Mesodermal cell (in vitro differentiated cells): Measurements from ENCODE around the gene SLC25A10. TPM values are rescaled to one million over a fixed set of nuclear protein-coding genes. Genes with fewer than 3 reads are reported as not detected.

Experiments
- H3K27ac ChIP-seq: 2 replicates; pipeline ENCODE4 v1.7.0; 2013; ENCODE audit warnings: mild to moderate bottlenecking, low read depth, low read length, moderate library complexity; ENCODE audit not compliant: severe bottlenecking
- H3K36me3 ChIP-seq: 2 replicates; pipeline ENCODE4 v1.7.1; 2013; ENCODE audit warnings: mild to moderate bottlenecking, low read length, moderate library complexity; ENCODE audit not compliant: control insufficient read depth, insufficient read depth
- H3K4me1 ChIP-seq: one replicate; pipeline ENCODE4 v1.7.1; 2013; ENCODE audit warnings: mild to moderate bottlenecking, low read length; ENCODE audit not compliant: insufficient read depth, control insufficient read depth, poor library complexity, severe bottlenecking
- H3K4me3 ChIP-seq: 2 replicates; pipeline ENCODE4 v1.7.0; 2013; ENCODE audit warnings: low read length, control low read depth, mild to moderate bottlenecking; ENCODE audit not compliant: insufficient read depth, poor library complexity, severe bottlenecking; ENCODE audit errors: extremely low read depth
- H3K9me3 ChIP-seq: 2 replicates; pipeline ENCODE4 v1.7.1; 2013; ENCODE audit warnings: mild to moderate bottlenecking, low read length, moderate library complexity; ENCODE audit not compliant: control insufficient read depth
- WGBS, 2 experiments: methylation state at CpG; one replicate each; pipeline ENCODE4 v1.1.5; 2013; ENCODE audit warnings: missing lambda C conversion rate in 2 of 2; ENCODE audit not compliant: insufficient coverage in 2 of 2; 5-methylcytosine and 5-hydroxymethylcytosine counted together
- polyA plus RNA-seq, 2 experiments: library from polyadenylated mRNA; stranded (reverse); fragments of 50-300 nt; gene quantifications; one replicate each; pipeline ENCODE4 v1.2.3, GENCODE V29; 2013

Gene SLC25A10
- 8.7 TPM for polyA plus RNA-seq (2013, experiment 1 of 2)
- 8.1 TPM for polyA plus RNA-seq (2013, experiment 2 of 2)

- H3K4me3 ChIP-seq, result peak within 1 kb of the TSS; percentile 64
- 0 to 1% methylated on average over 36 to 40 of the region's 89 CpGs for WGBS, 2 experiments
- peaks cover 30% of the 10 kb centered on the region for H3K4me1 ChIP-seq
- H3K27ac ChIP-seq, result no peak within 1 kb of the TSS
- H3K9me3 ChIP-seq, result no peaks in the 10 kb centered on the region
- peaks cover 15% of the 10 kb centered on the region for H3K36me3 ChIP-seq
These were observed at the start of gene SLC25A10 for GRCh38 chr17:81711814-81712467. Gene SLC25A10 (plus strand): TSS chr17:81712284. CDS start chr17:81712427, 143 bp downstream.

- 88 to 93% methylated on average over 7 of the region's 7 CpGs for WGBS, 2 experiments
These were observed 48.0 kb upstream of the SLC25A10 start for GRCh38 chr17:81664051-81664470.

GRCh38 chr17:81665205-81666091 lies 46.6 kb upstream of the SLC25A10 start:
- Histone ChIP-seq H3K4me3 (peak overlapping the region; percentile 94), H3K9me3 (no peaks in the 10 kb centered on the region), H3K36me3 (peaks cover 38% of the 10 kb centered on the region), H3K4me1 (peaks cover 14% of the 10 kb centered on the region), H3K27ac (peak overlapping the region; percentile 79)
- WGBS, 2 experiments, result 71 to 75% methylated on average over 24 to 30 of the region's 30 CpGs

More at GRCh38 chr17:81664051-81664470, 48.0 kb upstream of the SLC25A10 start:
- H3K9me3 ChIP-seq, result no peaks in the 10 kb centered on the region
- H3K4me3 ChIP-seq, result no peak overlapping the region
- no peak overlapping the region for H3K27ac ChIP-seq
- H3K4me1 ChIP-seq, result peaks cover 14% of the 10 kb centered on the region
- peaks cover 24% of the 10 kb centered on the region for H3K36me3 ChIP-seq

GRCh38 chr17:81666092-81666341 lies 46.1 kb upstream of the SLC25A10 start:
- Histone ChIP-seq H3K4me1 (peaks cover 14% of the 10 kb centered on the region), H3K4me3 (peak overlapping the region; percentile 94), H3K27ac (peak overlapping the region; percentile 79), H3K9me3 (no peaks in the 10 kb centered on the region), H3K36me3 (peaks cover 43% of the 10 kb centered on the region)
- 2 to 4% methylated on average over 14 to 15 of the region's 16 CpGs for WGBS, 2 experiments

GRCh38 chr17:81666342-81667191 lies 45.5 kb upstream of the SLC25A10 start, which contains the start of the genes CCDC137 and OXLD1:
Gene CCDC137 (plus strand): TSS chr17:81666737. CDS start chr17:81666767, 30 bp downstream.
Gene OXLD1 (minus strand): TSS chr17:81666605. CDS start chr17:81666577, 28 bp downstream.
- WGBS, 2 experiments, result 0 to 1% methylated on average over 77 to 81 of the region's 96 CpGs
- H3K4me1 ChIP-seq, result peaks cover 14% of the 10 kb centered on the region
- H3K36me3 ChIP-seq, result peaks cover 48% of the 10 kb centered on the region

GRCh38 chr17:81667754-81668153 lies 44.3 kb upstream of the SLC25A10 start:
- no peak overlapping the region for H3K27ac ChIP-seq
- H3K9me3 ChIP-seq, result no peaks in the 10 kb centered on the region
- H3K36me3 ChIP-seq, result peaks cover 60% of the 10 kb centered on the region
- peaks cover 14% of the 10 kb centered on the region for H3K4me1 ChIP-seq
- peak overlapping the region; percentile 94 for H3K4me3 ChIP-seq
- WGBS, 2 experiments, result 90 to 92% methylated on average over 17 to 18 of the region's 18 CpGs

More at GRCh38 chr17:81666342-81667191, 45.5 kb upstream of the SLC25A10 start, which contains the start of the genes CCDC137 and OXLD1:
- H3K4me3 ChIP-seq, result peak within 1 kb of the TSS; percentile 94
- peak within 1 kb of the TSS; percentile 79 for H3K27ac ChIP-seq
- no peaks in the 10 kb centered on the region for H3K9me3 ChIP-seq

- H3K4me1 ChIP-seq, result peaks cover 8% of the 10 kb centered on the region
- H3K36me3 ChIP-seq, result peaks cover 75% of the 10 kb centered on the region
- H3K9me3 ChIP-seq, result no peaks in the 10 kb centered on the region
- no peak overlapping the region for H3K27ac ChIP-seq
- 91 to 97% methylated on average over 14 to 16 of the region's 18 CpGs for whole genome bisulfite sequencing, 2 experiments
- H3K4me3 ChIP-seq, result no peak overlapping the region
These were observed 39.6 kb upstream of the SLC25A10 start for GRCh38 chr17:81672504-81672903.

GRCh38 chr17:81672954-81673353 lies 39.1 kb upstream of the SLC25A10 start:
- Histone ChIP-seq H3K27ac (no peak overlapping the region), H3K4me1 (peaks cover 6% of the 10 kb centered on the region), H3K9me3 (no peaks in the 10 kb centered on the region), H3K4me3 (no peak overlapping the region), H3K36me3 (peaks cover 71% of the 10 kb centered on the region)
- WGBS, 2 experiments, result 98 to 99% methylated on average over 16 of the region's 16 CpGs

GRCh38 chr17:81673561-81674258 lies 38.4 kb upstream of the SLC25A10 start:
- Histone ChIP-seq H3K4me3 (no peak overlapping the region), H3K4me1 (no peaks in the 10 kb centered on the region), H3K36me3 (peaks cover 64% of the 10 kb centered on the region), H3K27ac (no peak overlapping the region), H3K9me3 (no peaks in the 10 kb centered on the region)
- 94 to 95% methylated on average over 16 to 17 of the region's 18 CpGs for WGBS, 2 experiments
